Measurements from ENCODE around the gene BLVRA.

The BLVRA gene

DNA sequence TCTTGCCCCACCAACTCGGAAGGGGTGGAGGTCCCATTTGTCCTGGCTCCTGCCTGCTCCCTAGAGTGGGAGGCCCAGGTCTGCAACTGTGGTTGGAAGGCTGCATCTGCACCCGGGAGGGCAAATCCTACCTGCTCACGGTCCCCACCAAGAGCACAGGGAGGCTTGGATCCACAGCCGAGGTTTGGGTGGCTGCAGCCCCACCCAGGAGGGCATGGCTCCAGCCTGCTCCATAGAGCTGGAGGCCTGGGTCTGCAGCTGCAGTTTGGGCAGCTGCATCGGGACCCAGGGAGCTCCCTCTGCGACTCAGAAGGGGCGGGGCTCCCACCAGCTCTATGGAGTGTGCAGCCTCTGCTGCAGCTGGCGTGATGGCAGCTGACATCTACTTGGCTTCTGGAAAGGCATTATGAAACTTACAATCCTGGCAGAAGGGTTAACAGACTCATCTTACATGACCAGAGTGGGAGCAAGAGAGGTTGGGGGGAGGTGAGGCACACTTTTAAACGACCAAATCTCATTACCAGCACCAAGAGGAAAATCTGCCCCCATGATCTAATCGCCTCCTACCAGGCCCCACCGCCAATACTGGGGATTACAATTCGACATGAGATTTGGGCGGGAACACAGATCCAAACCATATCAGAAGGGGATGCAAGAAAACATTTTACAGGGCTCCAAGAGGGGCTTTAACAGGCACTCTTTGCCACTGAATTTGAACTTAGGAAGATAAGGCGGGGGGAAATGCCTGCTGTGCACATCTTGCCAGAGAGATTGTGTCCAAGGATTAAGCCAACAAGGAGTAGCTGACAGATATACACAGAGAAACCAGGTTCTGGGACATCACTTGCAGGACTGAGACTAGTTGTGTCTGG is 8.2 kb upstream of the BLVRA start:
- DNase-seq, result no peak

DNA sequence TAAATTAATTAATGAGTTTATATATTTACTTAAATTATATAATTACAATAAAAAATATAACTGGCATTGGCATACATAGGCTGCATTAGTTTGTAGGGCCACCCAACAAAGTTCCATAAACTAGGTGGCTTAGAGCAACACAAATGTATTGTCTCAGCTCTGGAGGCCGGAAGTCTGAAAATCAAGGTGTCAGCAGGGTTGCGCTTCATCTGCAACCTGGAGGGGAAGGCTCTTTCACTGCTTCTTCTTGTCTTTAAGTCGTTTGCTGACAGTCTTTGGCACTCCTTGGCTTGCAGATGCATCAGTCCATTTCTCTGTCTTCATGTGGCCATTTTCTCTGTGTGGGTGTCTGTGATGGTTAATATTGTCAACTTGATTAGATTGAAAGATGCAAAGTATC is 6.1 kb upstream of the BLVRA start:
- no peak for DNase-seq

GRCh38 chr7:43753271-43753810 is 5.1 kb upstream of the BLVRA start:
- DNase-seq, result no peak

- DNase-seq, result no peak
Measured at GRCh38 chr7:43753843-43754242, 4.6 kb upstream of the BLVRA start.

- DNase-seq, result no peak
Measured at GRCh38 chr7:43754596-43754995, 3.9 kb upstream of the BLVRA start.

- DNase-seq, result no peak
Measured at GRCh38 chr7:43756368-43757072, 2.0 kb upstream of the BLVRA start.

- DNase-seq, result no peak
Measured at GRCh38 chr7:43757073-43757720, 1.3 kb upstream of the BLVRA start.

- DNase-seq, result no peak
Measured at GRCh38 chr7:43758822-43759683, 573 bp downstream of the BLVRA start.

GRCh38 chr7:43760861-43761260 is 2.4 kb downstream of the BLVRA start:
- DNase-seq, result no peak

GRCh38 chr7:43761382-43761781 is 2.9 kb downstream of the BLVRA start:
- DNase-seq, result no peak

DNA sequence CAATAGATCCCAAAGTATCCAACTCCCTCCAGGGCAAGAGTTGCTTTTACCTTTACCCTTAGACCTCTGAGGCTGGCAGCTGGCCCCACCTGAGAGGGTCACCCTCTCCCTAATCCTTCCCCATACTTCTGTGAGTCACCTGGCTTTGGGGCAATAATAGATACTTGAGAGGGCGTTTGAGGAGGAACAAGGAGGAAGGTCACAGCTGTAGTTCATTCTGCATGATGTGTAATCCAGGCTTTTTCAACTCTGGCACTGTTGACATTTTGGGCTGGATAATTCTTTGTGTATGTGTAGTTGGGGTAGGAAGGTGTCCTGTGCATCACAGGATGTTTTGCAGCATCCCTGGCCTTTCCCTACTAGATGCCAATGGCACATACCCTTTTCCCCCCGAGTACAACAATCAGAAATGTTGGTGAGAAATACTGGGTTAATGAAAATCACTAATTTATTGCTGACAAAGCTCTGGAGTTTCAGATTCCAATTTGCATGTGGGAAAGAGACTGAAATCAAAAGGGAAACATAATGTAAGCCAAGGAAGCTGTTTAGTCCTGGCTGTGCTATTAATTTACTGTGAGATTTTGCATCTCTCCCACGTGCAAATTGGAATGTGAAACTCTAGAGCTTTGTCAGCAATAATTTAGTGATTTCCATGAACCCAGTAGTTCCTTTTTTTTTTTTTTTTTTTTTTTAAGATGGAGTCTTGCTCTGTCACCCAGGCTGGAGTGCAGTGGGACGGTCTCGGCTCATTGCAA is 3.6 kb downstream of the BLVRA start:
- DNase-seq, result no peak

GRCh38 chr7:43763183-43763582 is 4.7 kb downstream of the BLVRA start:
- no peak for DNase-seq

DNA sequence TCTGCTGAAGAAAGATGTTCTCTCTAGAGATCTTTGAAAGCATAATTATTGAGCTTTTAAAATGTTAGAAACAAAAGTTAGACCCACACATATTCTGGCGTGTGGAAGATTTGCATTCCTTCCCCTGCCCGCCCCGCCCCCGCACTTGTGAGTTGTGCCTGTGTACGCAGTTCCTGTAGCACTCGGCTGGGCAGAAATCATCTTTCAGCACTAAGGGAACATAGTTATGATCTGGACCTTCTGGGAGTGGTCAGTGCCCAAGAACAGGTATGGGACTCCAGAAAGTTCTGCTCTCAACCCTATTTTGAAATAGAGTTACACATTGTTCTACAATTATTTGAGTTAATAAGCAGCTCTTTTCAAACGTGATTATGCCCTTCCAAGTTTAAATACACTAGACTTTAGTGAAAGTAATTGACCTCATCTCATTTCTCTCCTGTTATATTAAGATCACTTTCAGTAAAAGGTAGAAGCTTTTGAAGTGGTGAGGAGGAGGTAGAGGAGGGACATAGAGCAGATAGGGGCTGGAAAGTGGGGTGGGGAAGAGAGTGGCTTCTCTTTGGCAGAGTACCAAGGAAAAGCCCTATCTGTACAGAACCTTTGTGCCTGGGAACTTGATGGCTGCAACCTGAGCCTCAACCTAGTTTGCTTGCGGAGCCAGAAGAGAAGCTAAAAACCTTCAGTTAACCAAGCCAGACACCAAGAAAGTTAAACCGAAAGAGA is 5.7 kb downstream of the BLVRA start:
- no peak for DNase-seq

DNA sequence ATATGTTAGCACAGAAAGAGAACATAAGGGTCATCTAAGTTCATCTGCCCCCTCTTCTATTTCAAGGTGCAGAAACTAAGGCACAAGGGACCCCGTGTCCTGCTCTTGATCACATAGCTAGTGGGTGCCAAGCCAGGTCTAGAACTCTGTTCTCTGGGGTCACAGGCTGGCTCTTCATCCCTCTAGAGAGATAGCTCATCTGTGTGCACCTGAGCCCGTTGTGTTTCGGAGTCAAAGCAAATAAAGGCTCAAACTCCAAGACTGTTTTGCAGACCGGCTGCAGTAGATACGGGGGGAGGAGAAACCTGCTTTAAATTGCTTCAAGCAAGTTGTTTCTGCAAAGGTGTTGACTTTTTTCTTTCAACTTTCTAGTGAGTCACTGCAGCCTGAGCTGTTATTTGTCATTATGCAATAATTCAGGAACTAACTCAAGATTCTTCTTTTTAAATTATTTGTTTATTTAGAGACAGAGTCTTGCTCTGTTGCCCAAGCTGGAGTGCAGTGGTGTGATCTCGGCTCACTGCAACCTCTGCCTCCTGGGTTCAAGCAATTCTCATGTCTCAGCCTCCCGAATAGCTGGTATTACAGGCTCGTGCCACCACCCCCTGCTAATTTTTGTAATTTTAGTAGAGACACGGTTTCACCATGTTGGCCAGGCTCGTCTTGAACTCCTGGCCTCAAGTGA is 6.5 kb downstream of the BLVRA start:
- DNase-seq, result no peak

GRCh38 chr7:43766564-43766963 is 8.1 kb downstream of the BLVRA start:
- DNase-seq, result no peak

DNA sequence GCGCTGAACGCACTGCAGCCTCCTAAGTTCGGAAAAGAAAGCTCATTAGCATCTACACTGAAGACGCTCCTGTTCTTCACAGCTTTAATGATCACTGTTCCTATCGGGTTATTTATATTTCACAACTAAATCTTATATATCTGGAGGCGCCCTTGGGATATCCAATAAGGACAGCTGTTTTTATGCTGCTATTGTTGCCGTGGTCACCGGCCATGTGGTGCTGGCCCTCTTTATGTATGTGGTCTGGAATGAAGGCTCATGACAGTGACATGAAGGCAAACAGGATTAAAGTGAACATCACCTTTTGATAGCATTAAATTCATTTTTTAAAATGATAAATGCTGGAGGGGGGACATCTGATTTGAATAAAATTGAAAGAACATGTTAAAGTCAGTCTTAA is 8.8 kb downstream of the BLVRA start:
- DNase-seq, result no peak

- DNase-seq, result no peak
Measured at GRCh38 chr7:43768201-43768886, 9.9 kb downstream of the BLVRA start.

DNA sequence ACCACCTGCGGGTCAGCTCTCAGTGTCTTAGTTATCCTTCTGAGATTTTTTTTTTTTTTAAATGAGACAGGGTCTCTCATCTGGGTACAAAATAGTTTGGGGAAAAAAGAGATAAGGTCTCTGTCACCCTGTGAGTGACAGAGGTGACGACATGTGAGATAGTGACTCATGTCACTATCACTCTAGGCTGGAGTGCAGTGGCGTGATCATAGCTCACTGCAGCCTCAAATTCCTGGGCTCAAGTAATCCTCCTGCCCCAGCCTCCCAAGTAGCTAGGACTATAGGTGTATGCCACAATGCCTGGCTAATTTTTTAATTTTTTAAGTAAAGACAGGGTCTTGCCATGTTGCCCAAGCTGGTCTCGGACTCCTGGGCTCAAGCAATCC is 10.4 kb downstream of the BLVRA start:
- DNase-seq, result no peak

GRCh38 chr7:43769281-43769680 is 10.8 kb downstream of the BLVRA start:
- no peak for DNase-seq

All from NCI-H1694 (cell line).